HG02973 (cell line): ENCODE data around the gene C12orf76.
"Not testable (repeated sequence)": the region's sequence is repeated elsewhere in the genome, so short reads cannot be mapped to it uniquely, and the experiment has no call there.

Source experiments
- ATAC-seq: cut with Tn5 transposase; IDR thresholded peaks from one replicate; pipeline ENCODE4 v1.9.1; 2021; ENCODE audit warnings: moderate library complexity; ENCODE audit not compliant: unreplicated experiment

C12orf76 gene

DNA sequence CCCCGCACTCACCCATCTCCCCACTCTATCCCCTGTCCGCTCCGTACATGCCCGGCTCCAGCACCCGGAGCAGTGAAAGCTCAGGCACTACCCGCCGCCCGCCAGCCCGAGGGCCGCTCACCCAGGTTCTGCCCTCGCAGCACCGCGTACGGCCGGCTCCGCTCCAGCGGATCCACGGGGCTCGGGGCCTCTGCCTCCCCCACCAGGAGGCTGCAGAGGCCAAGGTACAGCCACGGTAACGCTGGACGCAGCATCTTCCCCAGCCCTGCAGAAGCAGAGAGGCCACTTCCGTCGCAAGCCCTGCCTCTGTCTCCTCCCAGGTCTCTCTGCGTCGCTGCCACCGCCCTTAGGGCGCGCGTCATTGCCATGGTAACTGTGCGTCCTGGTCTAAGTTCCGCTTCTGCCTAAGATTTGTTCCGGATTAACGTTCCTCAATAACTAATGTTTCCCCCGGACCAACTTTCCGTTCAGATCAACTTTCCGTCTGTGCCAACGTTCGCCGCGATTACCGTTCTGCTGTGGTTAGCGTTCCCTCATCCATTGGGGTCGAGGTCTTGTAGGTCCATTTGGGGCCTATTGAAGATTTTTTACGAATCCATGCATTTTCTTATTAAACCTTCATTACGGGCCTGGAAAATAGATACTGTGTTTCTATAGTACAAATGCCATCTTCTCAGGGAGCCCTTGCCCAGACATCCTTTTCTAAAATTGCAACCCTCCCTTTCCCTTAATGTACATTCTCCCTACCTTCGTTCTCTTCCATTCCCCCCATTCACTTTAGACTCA lies at the start of gene C12orf76:
TSS of gene C12orf76 (minus strand) at position 281 of the 786 bp plus-strand sequence. CDS start at position 254, 27 bp downstream.
- ATAC-seq, result peak; percentile 98

- ATAC-seq, result no peak
These were observed 45.4 kb upstream of the C12orf76 start for GRCh38 chr12:110093631-110094311.

GRCh38 chr12:110091136-110091711 lies 42.9 kb upstream of the C12orf76 start:
- no peak for ATAC-seq

GRCh38 chr12:110090266-110091135 lies 42.2 kb upstream of the C12orf76 start:
- no peak for ATAC-seq

GRCh38 chr12:110088936-110089335 lies 40.6 kb upstream of the C12orf76 start:
- no peak for ATAC-seq

DNA sequence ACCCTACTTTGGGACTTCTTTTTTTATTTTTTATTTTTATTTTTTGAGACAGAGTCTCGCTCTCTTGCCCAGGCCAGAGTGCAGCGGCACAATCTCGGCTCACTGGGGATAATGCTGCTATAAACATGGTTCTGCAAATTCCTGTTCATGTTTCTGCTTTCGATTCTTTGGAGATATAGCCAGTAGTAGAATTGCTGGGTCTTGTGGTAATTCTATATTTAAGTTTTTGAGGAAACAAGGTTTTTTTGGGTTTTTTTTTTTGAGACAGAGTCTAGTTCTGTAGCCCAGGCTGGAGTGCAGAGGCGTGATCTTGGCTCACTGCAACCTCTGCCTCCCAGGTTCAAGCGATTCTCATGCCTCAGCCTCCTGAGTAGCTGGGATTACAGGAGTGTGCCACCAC lies 39.9 kb upstream of the C12orf76 start:
- not testable (repeated sequence) for ATAC-seq

DNA sequence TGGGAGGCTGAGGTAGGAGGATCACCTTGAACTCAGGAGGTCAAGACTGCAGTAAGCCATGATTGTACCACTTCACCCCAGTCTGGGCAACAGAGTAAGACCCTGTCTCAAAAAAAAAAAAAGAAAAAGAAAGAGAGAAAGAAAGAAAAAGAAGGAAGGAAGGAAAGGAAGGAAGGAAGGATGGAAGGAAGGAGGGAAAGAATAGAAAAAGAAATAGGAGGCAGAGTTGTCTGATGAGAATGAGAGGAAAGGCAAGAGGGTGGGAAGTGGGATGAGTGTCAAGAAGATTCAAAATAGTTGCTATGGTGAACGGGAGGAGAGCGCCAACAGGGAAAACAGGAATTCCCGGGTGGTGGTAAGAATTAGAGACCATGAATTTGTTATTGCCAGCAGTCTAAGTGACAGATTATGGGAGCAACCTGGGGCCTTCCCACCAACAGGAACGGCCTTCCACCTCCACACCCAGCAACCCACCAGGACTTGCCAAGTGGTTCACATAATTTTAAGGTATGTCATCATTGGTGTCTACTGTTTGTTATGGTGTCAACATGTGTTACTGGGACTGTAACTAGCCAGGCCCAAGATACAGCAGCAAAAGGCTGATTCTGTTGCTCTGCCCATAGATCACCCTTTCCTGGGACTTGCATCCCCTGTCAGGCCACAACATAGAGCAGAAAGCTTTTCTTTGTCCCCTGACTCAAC lies 36.1 kb upstream of the C12orf76 start:
- ATAC-seq, result no peak

DNA sequence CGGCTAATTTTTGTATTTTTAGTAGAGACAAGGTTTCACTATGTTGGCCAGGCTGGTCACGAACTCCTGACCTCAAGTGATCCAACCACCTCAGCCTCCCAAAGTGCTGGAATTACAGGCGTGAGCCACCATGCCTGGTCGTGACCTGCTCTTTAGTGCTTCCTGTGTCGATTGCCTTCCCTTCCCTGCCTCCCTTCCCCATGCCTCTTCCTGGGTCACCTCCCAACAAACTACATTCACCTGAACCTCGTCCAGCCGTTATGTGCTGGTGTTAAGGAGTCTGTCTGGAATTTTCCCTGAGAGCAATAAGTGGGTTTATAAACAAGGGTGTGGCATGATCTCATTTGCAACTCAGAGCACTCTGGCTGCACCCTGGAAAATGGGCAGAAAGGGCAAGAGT lies 32.1 kb upstream of the C12orf76 start:
- no peak for ATAC-seq

DNA sequence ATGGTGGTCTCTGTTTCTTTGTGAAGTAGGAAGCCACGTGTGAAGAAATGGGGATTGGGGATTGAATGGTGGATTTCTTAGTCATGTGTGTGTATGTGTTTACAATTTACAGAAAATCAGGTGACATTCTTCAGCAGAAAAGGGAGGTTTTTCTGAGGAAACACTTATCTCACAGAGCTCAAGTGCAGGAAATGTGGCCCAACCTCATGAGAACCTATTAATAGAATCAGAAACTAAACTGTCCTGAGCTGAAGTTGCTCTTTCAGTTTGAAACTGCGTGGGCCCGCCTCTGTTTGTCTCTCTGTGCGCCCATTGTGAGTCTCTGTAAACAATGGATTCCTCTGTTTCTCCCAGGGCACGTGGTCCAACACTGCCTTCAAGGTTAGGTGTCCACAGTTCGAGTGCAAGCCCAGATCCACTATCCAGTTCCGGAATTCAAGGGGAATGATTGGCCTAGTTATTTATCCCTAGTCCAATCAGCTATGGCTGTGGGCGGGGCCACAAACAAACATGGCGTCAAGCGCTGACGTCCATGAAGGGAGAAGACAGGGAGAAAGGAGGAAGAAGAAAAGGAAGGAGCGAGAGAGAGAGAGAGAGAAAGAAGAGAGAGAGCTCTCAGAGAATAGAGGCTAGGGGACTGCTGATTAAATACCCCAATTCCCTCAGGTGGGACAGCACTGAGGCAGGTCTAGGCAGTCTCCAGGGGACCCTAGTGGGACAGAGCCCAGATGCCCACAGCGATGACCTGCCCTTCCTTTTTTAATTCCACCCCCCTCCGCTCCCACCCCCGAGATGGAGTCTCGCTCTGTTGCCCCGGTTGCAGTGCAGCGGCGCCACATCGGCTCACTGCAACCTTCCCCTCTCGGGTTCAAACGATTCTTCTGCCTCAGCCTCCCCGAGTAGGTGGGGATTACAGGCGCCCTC lies 31.4 kb upstream of the C12orf76 start:
- peak; percentile 87 for ATAC-seq

DNA sequence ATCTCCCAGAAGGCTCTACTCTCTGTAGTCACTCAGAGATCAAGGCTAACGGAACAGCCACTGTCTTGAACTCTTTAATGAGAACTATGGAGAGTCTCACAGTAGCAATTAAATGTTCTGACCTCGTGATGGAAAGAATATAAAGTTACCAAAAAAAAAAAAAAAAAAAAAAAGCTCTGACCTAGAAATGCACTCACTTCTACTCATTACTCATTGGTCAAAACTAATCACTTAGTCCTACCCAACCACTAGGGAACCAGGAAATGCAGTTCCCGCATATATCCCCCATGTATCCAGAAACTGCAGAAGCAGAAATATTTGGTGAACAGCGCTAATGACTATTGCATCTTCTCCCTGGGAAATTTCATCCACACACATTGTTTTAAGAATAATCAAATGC lies 29.5 kb upstream of the C12orf76 start:
- no peak for ATAC-seq

- no peak for ATAC-seq
These were observed 27.6 kb upstream of the C12orf76 start for GRCh38 chr12:110075880-110076279.

GRCh38 chr12:110074089-110074488 lies 25.8 kb upstream of the C12orf76 start:
- no peak for ATAC-seq

GRCh38 chr12:110073049-110073831 lies 24.9 kb upstream of the C12orf76 start:
- no peak for ATAC-seq

DNA sequence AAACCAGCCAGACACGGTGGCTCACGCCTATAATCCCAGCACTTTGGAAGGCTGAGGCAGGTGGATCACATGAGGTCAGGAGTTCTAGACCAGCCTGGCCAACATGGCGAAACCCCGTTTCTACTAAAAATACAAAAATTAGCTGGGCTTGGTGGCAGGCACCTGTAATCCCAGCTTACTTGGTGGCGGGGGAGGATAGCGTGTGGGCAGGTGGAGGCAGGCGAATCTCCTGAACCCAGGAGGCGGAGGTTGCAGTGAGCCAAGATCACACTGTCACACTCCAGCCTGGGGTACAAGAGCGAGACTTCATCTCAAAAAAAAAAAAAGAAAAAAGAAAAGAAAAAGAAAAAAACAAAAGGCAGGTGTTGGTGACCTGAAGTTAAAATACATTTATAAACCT lies 24.3 kb upstream of the C12orf76 start:
- ATAC-seq, result not testable (repeated sequence)

DNA sequence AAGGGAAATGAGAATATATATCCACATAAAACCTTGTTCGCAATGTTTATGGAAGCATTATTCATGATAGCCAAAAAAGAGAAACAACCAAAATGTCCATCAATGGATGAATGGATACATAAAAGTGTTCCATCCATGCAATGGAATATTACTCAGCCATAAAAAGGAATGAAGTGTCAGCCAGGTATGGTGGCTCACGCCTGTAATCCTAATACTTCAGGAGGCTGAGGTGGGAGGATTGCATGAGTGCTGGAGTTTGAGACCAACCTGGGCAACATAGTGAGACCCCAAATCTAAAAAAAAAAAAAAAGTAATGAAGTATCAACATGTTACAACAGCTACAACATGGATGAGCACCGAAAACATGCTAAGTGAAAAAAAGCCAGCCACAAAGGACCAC lies 23.6 kb upstream of the C12orf76 start:
- ATAC-seq, result no peak

DNA sequence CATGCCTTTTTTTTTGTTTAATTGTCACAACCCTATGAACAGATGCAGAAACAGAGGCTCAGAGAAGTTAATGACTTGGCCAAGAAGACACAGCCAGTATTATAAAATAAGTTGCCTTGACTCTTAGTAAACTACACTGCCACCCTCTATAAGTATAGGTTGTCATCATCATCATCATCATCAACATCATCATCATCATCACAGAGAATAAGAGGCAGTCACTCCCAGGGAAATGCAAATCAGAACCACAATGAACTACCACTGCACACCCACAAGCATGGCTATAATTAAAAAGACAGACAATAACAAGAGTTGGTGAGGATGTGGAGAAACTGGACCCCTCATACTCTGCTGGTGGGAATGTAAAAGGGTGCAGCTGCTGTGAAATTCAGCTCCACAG lies 23.2 kb upstream of the C12orf76 start:
- ATAC-seq, result no peak

DNA sequence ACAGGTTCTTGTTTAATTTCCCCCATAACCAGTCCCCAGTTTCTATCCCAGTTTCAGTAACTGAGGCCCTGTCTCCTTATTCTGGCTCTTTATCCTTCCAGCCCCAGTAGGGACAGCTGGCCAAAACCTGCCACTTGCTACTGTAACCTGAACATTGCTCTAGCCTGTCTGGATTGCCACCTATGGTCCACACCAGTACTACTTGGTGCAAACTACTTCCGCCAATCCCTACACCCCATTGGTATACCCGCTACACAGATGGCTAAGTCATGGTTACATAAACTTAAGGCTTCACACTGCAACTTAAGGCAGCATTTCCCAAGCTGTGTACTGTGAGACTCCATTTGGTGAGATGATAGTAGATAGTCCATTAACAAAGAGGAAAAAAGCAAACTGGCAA lies 20.3 kb upstream of the C12orf76 start:
- no peak for ATAC-seq

- ATAC-seq, result not testable (repeated sequence)
These were observed 19.8 kb upstream of the C12orf76 start for GRCh38 chr12:110068115-110068514.

- no peak for ATAC-seq
These were observed 19.2 kb upstream of the C12orf76 start for GRCh38 chr12:110067531-110067930.
